ENCODE results near the gene HARBI1.

HARBI1 gene

GRCh38 chr11:46601129-46601528, 15.9 kb downstream of the HARBI1 start:
- no peak for TF ChIP-seq POLR2AphosphoS5 (IDR thresholded peaks at IDR 0.05; ENCODE audit: low read depth, low read length)
- no peak for TF ChIP-seq REST (IDR thresholded peaks at IDR 0.05; ENCODE audit: insufficient read depth in 1 of 2, low read depth in 2 of 2, low read length in 2 of 2)
- TF ChIP-seq FOXP2 (optimal IDR thresholded peaks at IDR 0.05; ENCODE audit: borderline replicate concordance, extremely low read depth, extremely low read length, insufficient read depth), result no peak
- no peak for TF ChIP-seq TAF1 (IDR thresholded peaks at IDR 0.05; ENCODE audit: borderline replicate concordance, insufficient read depth, low read length)
- no peak for TF ChIP-seq SIN3A (IDR thresholded peaks at IDR 0.05; ENCODE audit: borderline replicate concordance, insufficient read depth, low read length)

- TF ChIP-seq SIN3A (IDR thresholded peaks at IDR 0.05; ENCODE audit: borderline replicate concordance, insufficient read depth, low read length), result no peak
- no peak for TF ChIP-seq POLR2AphosphoS5 (IDR thresholded peaks at IDR 0.05; ENCODE audit: low read depth, low read length)
- TF ChIP-seq FOXP2 (optimal IDR thresholded peaks at IDR 0.05; ENCODE audit: borderline replicate concordance, extremely low read depth, extremely low read length, insufficient read depth), result no peak
- TF ChIP-seq REST (IDR thresholded peaks at IDR 0.05; ENCODE audit: insufficient read depth in 1 of 2, low read depth in 2 of 2, low read length in 2 of 2), result no peak
- TF ChIP-seq TAF1 (IDR thresholded peaks at IDR 0.05; ENCODE audit: borderline replicate concordance, insufficient read depth, low read length), result no peak
Measured at GRCh38 chr11:46600194-46600960, 16.6 kb downstream of the HARBI1 start.

GRCh38 chr11:46599340-46600193, 17.5 kb downstream of the HARBI1 start:
- TF ChIP-seq FOXP2 (optimal IDR thresholded peaks at IDR 0.05; ENCODE audit: borderline replicate concordance, extremely low read depth, extremely low read length, insufficient read depth) (no peak), SIN3A (IDR thresholded peaks at IDR 0.05; ENCODE audit: borderline replicate concordance, insufficient read depth, low read length) (no peak), POLR2AphosphoS5 (IDR thresholded peaks at IDR 0.05; ENCODE audit: low read depth, low read length) (no peak), TAF1 (IDR thresholded peaks at IDR 0.05; ENCODE audit: borderline replicate concordance, insufficient read depth, low read length) (no peak), REST (IDR thresholded peaks at IDR 0.05; ENCODE audit: insufficient read depth in 1 of 2, low read depth in 2 of 2, low read length in 2 of 2) (no peak)

- no peak for TF ChIP-seq REST (IDR thresholded peaks at IDR 0.05; ENCODE audit: insufficient read depth in 1 of 2, low read depth in 2 of 2, low read length in 2 of 2)
- no peak for TF ChIP-seq TAF1 (IDR thresholded peaks at IDR 0.05; ENCODE audit: borderline replicate concordance, insufficient read depth, low read length)
- no peak for TF ChIP-seq POLR2AphosphoS5 (IDR thresholded peaks at IDR 0.05; ENCODE audit: low read depth, low read length)
- TF ChIP-seq FOXP2 (optimal IDR thresholded peaks at IDR 0.05; ENCODE audit: borderline replicate concordance, extremely low read depth, extremely low read length, insufficient read depth), result no peak
- no peak for TF ChIP-seq SIN3A (IDR thresholded peaks at IDR 0.05; ENCODE audit: borderline replicate concordance, insufficient read depth, low read length)
Measured at GRCh38 chr11:46597609-46598219, 19.3 kb downstream of the HARBI1 start.

Measured in PFSK-1 (cell line).